GM21381 (cell line): ENCODE results near the gene SSBP3.

ENCODE experiments used
- ATAC-seq: cut with Tn5 transposase; IDR thresholded peaks from one replicate; pipeline ENCODE4 v1.9.1; 2021; ENCODE audit warnings: mild to moderate bottlenecking, moderate library complexity; ENCODE audit not compliant: unreplicated experiment

The SSBP3 gene

DNA sequence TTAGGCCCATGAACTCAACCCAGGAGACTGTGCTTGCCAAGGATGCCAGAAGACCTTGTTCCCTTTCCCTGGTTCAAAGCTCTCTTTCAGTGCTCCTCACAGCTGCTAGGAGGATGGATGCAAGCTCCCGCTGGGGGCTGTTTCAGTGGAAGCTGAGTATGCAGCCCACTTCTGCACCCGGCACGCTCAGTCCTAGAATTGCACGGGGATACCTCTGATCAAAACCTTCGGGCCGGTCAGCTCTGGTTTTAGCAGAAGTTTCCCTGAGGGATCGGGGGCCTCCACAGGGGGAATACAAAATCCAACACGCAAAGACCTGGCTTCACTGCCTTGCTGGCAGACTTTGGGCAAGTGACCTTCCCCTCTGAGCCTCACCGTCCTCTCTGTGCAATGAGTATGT, 4.2 kb upstream of the SSBP3 start:
- no peak for ATAC-seq

GRCh38 chr1:54409156-54410142, 3.3 kb upstream of the SSBP3 start:
- peak; percentile 28 for ATAC-seq

DNA sequence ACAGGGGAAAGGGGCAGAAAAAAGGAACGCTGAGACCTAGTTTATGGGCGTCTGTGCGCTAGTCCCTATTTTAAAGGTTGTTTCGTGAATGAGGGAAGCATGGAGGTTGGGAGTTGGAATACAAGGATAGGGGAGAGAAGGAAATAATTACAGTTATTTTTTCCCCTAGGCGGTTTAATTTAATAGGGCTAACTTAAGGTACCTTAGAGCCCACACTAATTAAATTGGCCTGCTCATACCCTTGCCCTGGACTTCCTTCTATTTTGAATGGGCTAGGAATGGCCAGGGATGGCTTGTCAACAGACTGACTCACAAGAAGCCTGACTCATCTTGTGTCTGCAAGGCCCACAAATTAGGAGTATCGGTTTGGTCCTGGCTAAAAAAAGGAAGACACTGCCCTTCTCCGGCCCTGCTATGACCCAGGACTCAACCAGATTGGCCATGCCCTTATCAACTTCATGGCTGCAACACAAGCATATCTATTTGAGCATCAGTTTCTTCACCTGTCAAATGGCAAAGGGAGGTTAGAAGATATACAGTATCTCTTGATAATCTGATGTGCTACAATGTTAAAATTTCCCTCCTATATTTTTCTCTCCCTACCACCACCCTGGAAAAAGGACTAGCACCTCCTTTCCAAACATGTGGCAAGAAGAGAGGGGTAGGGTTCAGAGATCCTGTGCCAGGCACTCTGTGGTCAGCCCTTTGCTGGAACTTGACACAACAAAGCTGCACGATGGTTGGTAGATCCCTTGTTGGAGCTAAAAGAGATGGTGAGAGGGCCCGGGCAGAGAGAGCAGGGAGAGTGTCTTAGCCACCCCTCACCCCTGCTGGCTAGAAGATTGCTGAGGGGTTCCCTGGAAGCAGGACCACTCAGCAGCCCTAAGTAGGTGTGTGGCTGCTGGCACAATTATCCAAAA, 2.2 kb upstream of the SSBP3 start:
- no peak for ATAC-seq

DNA sequence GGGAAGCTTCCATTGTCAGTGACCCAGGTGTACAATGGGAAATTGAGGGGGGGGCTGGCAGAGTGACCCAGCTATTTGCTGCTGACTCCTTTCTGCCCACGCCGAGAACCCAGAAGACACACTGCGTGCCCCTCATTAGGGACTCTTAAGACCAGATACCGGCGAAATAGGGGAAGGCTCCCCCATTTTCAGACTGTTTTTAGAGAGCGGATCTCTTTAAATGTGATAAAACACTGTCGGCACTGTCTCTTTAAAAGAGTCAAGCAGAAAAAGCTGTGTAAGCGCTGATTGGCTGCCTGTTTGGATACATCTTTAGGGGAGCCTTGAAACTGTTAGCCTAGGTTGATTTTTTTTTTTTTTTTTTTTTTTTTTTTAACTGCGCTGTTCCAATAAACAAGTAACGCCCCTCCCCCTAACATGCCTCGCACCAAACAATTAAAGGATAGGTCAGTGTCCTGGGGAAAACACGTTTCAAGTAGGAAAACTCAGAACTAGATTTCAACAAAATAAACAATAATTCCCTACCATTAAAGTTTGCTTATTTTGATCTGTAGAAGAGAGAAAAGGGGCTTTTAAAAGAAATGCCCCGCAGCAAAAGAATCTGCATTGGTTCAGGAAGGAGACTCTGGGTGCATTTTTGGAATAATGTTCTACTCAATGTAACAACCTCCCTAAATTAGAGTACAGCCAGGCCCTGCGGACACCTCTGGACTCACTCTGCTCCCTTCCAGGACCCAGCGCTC, 1.4 kb upstream of the SSBP3 start:
- peak; percentile 36 for ATAC-seq

DNA sequence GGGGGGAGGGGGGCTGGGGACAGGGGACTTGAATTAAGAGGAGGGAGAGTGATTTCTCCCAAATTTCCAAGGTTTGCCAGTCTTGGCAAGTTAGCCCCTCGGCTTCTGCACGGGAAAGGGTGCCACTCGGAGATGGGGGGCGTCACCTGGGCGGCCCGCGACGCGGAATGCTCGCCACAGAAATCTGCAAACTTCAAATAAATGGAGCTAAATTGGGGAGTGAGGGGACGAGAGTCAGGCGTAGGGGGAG, 885 bp upstream of the SSBP3 start:
- ATAC-seq: no peak

- no peak for ATAC-seq
Measured at GRCh38 chr1:54405898-54406293, 298 bp downstream of the SSBP3 start.

- no peak for ATAC-seq
Measured at GRCh38 chr1:54404939-54405897, 976 bp downstream of the SSBP3 start.

GRCh38 chr1:54404263-54404662, 1.9 kb downstream of the SSBP3 start:
- no peak for ATAC-seq

DNA sequence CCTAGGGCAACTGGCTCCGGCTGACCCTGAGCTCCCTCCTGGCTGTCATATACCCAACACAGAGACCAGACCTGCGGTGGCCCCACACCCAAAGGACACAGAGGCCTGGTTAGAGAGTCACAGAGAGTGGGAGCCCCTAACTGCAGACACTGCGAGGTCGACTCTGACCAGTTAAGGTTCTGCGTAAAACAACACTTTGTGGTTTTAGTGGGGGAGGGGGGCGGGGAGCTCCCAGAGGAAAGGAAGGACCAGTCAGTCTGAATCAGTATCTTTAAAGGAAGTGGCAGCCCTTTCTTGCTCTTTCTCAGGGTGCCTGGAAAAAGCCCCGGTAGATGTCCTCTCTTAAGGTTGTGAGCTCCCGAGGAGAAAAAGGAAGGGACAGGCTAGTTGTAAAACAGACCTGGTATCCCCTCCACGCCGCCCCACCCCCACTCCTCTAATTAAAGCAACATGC, 2.4 kb downstream of the SSBP3 start:
- no peak for ATAC-seq

- ATAC-seq: no peak
Measured at GRCh38 chr1:54403405-54403804, 2.8 kb downstream of the SSBP3 start.

DNA sequence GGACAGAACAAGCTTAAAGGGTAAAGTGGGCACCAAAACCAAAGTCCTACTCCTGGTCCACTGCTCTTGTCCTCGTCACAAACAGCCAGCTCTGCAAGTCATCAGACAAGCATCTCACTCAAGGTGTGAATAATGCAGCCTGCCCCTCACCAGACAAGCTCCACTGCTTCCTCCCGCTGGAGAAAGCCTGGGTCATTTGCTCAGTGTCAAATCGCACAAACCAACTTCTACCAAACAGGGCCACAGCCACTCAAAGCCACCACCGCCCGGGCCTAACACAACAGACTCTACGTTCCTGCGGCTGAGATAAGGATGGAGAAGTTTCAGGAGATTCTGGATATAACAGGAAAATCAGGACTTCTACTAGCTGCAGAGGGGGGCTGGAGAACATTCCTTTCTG, 3.3 kb downstream of the SSBP3 start:
- no peak for ATAC-seq

GRCh38 chr1:54401799-54402198, 4.4 kb downstream of the SSBP3 start:
- ATAC-seq: no peak

DNA sequence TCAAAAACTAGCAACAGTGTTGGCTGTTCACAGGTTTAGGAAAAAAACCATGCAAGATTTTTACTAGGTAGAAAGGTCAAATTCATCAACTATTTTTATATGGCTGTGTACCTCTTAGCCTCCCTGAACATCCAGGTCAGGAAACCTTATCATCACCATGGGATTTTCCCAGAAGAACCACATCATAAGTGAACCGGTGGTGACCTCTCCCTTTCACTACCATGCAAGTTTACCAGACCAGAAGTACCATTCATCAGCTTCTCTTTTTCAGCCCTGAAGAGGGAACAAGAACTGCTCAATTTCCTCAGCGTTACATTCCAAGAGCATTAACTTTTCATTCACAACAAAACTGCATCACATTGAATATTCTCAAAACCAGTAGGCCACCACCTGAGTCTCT, 5.9 kb downstream of the SSBP3 start:
- ATAC-seq: no peak

- ATAC-seq: no peak
Measured at GRCh38 chr1:54399765-54400164, 6.4 kb downstream of the SSBP3 start.

DNA sequence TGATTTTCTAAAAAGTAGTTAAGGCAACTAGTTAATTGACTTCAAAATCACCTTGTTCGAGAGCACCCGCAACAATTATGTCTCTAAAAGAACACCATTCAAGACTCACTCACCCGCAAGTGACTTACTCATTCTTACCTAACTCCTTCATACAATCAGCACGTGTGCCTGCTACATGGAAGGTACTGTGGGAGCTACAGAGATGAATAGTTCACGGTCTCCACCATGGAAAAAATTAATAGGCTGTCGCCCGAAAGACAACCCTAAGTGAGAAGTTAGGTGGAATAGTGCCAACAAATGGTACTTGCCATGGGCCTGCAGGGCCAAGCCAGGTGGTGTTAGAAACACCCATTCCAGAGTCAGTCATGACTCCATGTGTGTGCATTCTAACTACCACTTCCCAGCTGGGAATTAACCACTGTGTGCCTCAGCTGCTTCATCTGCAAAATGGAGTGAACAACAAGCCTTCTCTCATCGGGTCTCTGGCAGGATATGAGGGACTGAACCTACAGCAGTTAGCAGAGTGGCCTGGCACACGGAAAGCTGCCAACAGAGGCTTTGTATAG, 7.1 kb downstream of the SSBP3 start:
- ATAC-seq: no peak

GRCh38 chr1:54397980-54398379, 8.2 kb downstream of the SSBP3 start:
- no peak for ATAC-seq

DNA sequence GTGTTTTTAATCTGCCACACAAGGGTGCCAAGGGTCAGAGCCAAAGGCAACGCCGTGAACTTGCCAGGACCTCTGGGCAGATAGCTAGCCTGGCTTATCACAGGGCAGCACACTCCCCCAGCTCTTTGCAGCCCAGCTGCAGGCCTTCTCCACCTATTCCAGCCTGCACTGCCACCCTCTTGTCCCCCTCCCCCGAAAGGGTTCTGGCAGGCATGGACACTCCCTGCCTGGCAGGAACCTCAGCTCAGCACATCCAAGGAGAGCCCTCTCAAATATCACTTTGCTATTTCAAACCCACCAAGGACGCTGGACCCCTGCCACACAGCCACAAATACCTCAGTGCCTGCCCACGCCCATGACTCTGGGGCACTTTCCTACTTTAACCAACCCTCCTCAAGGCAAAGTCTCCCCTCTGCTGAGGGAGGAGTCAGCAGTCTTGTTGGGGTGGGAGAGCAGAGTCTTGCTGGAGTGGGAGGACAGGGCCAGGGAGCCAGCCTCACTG, 9.1 kb downstream of the SSBP3 start:
- ATAC-seq: no peak

GRCh38 chr1:54396261-54396933, 9.8 kb downstream of the SSBP3 start:
- ATAC-seq: no peak
